ENCODE results near the gene PAPPA2.

GRCh38 chr1:176462674-176463378, at the start of gene PAPPA2:
- TF ChIP-seq CBX3 (IDR thresholded peaks at IDR 0.05; ENCODE audit: borderline replicate concordance, low read depth) (no peak), CTCF (IDR thresholded peaks at IDR 0.05 in 2 of 3, conservative IDR thresholded peaks at IDR 0.05 in 1 of 3; ENCODE audit: control insufficient read depth in 2 of 3, extremely low read depth in 1 of 3, insufficient read depth in 1 of 3, low read depth in 3 of 3, low read length in 3 of 3) (no peak), RCOR1 (conservative IDR thresholded peaks at IDR 0.05; ENCODE audit: low read depth, low read length) (no peak), EP300 (IDR thresholded peaks at IDR 0.05; ENCODE audit: borderline replicate concordance in 1 of 2, control insufficient read depth in 1 of 2, low read depth in 2 of 2, low read length in 2 of 2) (no peak)
